Bronchial epithelial cell (primary cell): ENCODE measurements around the gene GSG1. TPM values are rescaled to one million over a fixed set of nuclear protein-coding genes. Genes with fewer than 3 reads are reported as not detected.

ENCODE experiments used
- DNase-seq: peaks from one replicate; pipeline ENCODE4 v3.0.0-alpha.2; 2010; ENCODE audit warnings: low read depth
- FAIRE-seq: peaks from 2 replicates; lab custom pipeline; 2011; peaks lifted over from hg19 to GRCh38; lab: Jason Lieb, UNC
- H3K27me3 ChIP-seq: 2 replicates; pipeline ENCODE4 v1.5.1; 2011; ENCODE audit warnings: low read length; ENCODE audit not compliant: control insufficient read depth, insufficient read depth
- H3K36me3 ChIP-seq: 2 replicates; pipeline ENCODE4 v1.5.1; 2011; ENCODE audit warnings: low read length; ENCODE audit not compliant: control insufficient read depth, insufficient read depth
- H3K4me3 ChIP-seq: 2 replicates; pipeline ENCODE4 v1.5.1; 2011; ENCODE audit warnings: mild to moderate bottlenecking, low read depth, low read length, control low read depth
- total RNA-seq: library from RNA; depleted of rRNA; stranded (reverse); fragments of >200 nt; gene quantifications from 2 replicates; pipeline ENCODE4 v1.2.1, GENCODE V29; 2014
- TF ChIP-seq, protein P1 (sequence below): IDR thresholded peaks from 2 replicates; pipeline ENCODE4 v1.5.1; 2011; ENCODE audit warnings: mild to moderate bottlenecking, moderate library complexity, low read length, control low read depth, inconsistent platforms; ENCODE audit not compliant: insufficient read depth, severe bottlenecking

Gene GSG1
- total RNA-seq, 1 donor from 2014 or later, result not detected

GRCh38 chr12:13095266-13095995 lies 8.0 kb downstream of the GSG1 start:
- TF ChIP-seq, protein P1, sequence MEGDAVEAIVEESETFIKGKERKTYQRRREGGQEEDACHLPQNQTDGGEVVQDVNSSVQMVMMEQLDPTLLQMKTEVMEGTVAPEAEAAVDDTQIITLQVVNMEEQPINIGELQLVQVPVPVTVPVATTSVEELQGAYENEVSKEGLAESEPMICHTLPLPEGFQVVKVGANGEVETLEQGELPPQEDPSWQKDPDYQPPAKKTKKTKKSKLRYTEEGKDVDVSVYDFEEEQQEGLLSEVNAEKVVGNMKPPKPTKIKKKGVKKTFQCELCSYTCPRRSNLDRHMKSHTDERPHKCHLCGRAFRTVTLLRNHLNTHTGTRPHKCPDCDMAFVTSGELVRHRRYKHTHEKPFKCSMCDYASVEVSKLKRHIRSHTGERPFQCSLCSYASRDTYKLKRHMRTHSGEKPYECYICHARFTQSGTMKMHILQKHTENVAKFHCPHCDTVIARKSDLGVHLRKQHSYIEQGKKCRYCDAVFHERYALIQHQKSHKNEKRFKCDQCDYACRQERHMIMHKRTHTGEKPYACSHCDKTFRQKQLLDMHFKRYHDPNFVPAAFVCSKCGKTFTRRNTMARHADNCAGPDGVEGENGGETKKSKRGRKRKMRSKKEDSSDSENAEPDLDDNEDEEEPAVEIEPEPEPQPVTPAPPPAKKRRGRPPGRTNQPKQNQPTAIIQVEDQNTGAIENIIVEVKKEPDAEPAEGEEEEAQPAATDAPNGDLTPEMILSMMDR, result no peak
- Histone ChIP-seq H3K36me3 (no peaks in the 10 kb centered on the region), H3K27me3 (no peaks in the 10 kb centered on the region), H3K4me3 (no peak overlapping the region)
- no peak for FAIRE-seq
- DNase-seq, result no peak

GRCh38 chr12:13094367-13094766 lies 9.1 kb downstream of the GSG1 start:
- no peaks in the 10 kb centered on the region for H3K27me3 ChIP-seq
- H3K36me3 ChIP-seq, result no peaks in the 10 kb centered on the region
- no peak for FAIRE-seq
- TF ChIP-seq, protein P1, result no peak
- peak; percentile 74 for DNase-seq
- H3K4me3 ChIP-seq, result no peak overlapping the region

- DNase-seq, result no peak
- FAIRE-seq, result no peak
- Histone ChIP-seq H3K27me3 (no peaks in the 10 kb centered on the region), H3K4me3 (no peak overlapping the region), H3K36me3 (no peaks in the 10 kb centered on the region)
- TF ChIP-seq, protein P1, result no peak
These were observed 9.6 kb downstream of the GSG1 start for GRCh38 chr12:13093848-13094220.

GRCh38 chr12:13093191-13093847 lies 10.1 kb downstream of the GSG1 start:
- Histone ChIP-seq H3K36me3 (no peaks in the 10 kb centered on the region), H3K27me3 (no peaks in the 10 kb centered on the region), H3K4me3 (no peak overlapping the region)
- FAIRE-seq, result no peak
- TF ChIP-seq, protein P1, result no peak
- DNase-seq, result no peak

DNA sequence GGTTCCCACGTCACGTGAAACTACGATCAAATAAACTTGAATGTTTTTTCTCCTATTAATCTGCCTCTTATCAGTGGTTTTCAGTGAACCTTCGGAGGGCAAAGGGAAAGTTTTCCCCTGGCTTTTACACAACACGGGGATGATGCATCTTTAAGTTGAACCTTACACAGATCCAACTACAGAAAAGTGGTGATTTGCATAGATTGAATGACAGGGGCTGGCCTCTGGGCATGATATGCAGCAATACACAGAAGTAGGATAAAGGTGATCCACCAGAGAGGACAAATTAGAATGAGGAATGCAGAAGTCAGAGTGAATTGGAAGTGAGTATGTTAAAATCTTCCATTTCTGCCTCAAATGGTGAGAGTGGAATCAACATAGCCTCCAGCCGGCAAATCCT lies 11.6 kb downstream of the GSG1 start:
- no peak for FAIRE-seq
- TF ChIP-seq, protein P1, result no peak
- no peak for DNase-seq
- H3K4me3 ChIP-seq, result no peak overlapping the region
- H3K27me3 ChIP-seq, result no peaks in the 10 kb centered on the region
- no peaks in the 10 kb centered on the region for H3K36me3 ChIP-seq
